Activated T-helper 2 cell treated with anti-CD3 and anti-CD28 coated beads, Interferon-gamma antibody, Interleukin-2, Interleukin-4, amounts not matched to agents 10 μg/mL and 5 μg/mL and 100 μg/mL, durations not matched to agents 14 hours and 24 hours and 36 hours (primary cell): ENCODE measurements around the gene RASA1. TPM values are rescaled to one million over a fixed set of nuclear protein-coding genes. Genes with fewer than 3 reads are reported as not detected.

Source experiments
- DNase-seq: peaks from one replicate; pipeline ENCODE4 v3.0.0; 2021; ENCODE audit warnings: low spot score
- H3K27ac Mint-ChIP-seq: one replicate; pipeline ENCODE4 v1.8.0; 2021; ENCODE audit warnings: mixed read lengths
- H3K27me3 Mint-ChIP-seq: one replicate; pipeline ENCODE4 v1.8.0; 2021; ENCODE audit warnings: low read depth, mixed read lengths
- H3K36me3 Mint-ChIP-seq: one replicate; pipeline ENCODE4 v1.8.0; 2021; ENCODE audit warnings: low read depth, mixed read lengths
- H3K4me1 Mint-ChIP-seq: one replicate; pipeline ENCODE4 v1.8.0; 2021; ENCODE audit warnings: low read depth, mixed read lengths
- H3K4me3 Mint-ChIP-seq: one replicate; pipeline ENCODE4 v1.8.0; 2021; ENCODE audit warnings: low read depth, mild to moderate bottlenecking, moderate library complexity, mixed read lengths
- H3K9me3 Mint-ChIP-seq: one replicate; pipeline ENCODE4 v1.8.0; 2021; ENCODE audit warnings: mixed read lengths
- intact Hi-C: fragments of 100-400 bp; cut with micrococcal nuclease; formaldehyde crosslinking; loops from one replicate; pipeline ENCODE4 v1.15.1; 2023
- total RNA-seq: library from RNA; stranded (reverse); gene quantifications from 2 replicates; pipeline ENCODE4 v1.2.3, GENCODE V29; 2022

The RASA1 gene
- total RNA-seq, result 21.1 and 21.9 TPM in 2 replicates

GRCh38 chr5:87267574-87268125 lies at the start of gene RASA1:
TSS of gene RASA1 (plus strand) at chr5:87267883. CDS start at chr5:87268452, 569 bp downstream.
- peaks cover 4% of the 10 kb centered on the region for H3K27me3 Mint-ChIP-seq
- peak within 1 kb of the TSS; percentile 94 for H3K4me3 Mint-ChIP-seq
- intact Hi-C loops, result loop anchor here (1.0 to 5.0 kb wide), 7 partner anchors 15 to 350 kb away; partner anchors contain the start of gene CCNH
- H3K4me1 Mint-ChIP-seq, result peaks cover 25% of the 10 kb centered on the region
- peaks cover 14% of the 10 kb centered on the region for H3K36me3 Mint-ChIP-seq
- peak within 1 kb of the TSS; percentile 90 for H3K27ac Mint-ChIP-seq
- DNase-seq, result peak; percentile 74
- no peaks in the 10 kb centered on the region for H3K9me3 Mint-ChIP-seq

DNA sequence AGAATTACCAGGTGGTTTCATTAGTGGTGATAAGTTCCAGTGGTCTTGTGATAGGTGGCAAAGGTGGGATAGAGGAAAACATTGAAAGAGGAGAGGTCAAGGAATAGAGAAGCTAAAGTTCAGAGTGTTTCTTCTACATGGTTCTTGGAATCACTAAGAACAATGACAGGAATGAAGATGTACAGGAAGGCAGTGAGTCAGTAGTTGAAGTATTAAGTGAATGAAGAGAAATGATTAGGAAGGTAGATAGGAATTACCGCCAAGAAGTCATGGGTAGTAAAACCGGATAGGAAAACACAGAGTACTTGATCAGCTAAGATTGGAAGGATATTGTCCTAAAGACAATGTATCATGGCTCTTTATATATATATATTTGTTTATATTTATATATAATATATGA lies 37.9 kb upstream of the RASA1 start:
- Mint-ChIP-seq H3K9me3 (no peaks in the 10 kb centered on the region), H3K4me1 (peaks cover 5% of the 10 kb centered on the region)
- intact Hi-C loops, result no loop called here

DNA sequence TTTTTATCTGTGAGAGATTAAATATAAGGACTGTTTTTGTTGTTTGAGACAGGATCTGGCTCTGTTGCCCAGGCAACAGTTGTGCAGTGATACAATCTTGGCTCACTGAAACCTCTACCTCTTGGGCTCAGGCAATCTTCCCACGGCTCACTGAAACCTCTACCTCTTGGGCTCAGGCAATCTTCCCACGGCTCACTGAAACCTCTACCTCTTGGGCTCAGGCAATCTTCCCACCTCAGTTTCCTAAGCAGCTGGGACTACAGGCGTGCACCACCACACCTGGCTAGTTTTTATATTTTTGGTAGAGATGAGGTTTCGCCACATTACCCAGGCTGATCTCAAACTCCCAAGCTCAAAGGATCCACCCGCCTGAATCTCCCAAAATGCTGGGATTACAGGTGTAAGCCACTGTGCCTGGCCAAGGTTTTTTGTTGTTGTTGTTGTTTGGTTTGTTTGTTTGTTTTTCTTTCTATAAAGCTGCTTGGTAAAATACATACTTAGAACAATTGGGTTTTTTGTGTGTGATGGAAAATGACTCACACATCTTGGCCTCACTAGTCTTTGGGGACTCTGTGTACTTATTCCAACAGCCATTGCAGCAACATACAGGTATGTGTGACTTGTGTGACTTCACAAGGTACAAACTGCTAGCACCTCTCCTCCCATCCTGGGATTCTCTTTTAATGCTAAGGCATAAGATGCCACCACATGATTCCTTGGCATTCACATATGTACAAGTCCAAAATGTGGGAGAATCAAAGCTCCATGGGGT lies 36.5 kb upstream of the RASA1 start:
- no peak overlapping the region for H3K27ac Mint-ChIP-seq
- DNase-seq, result no peak
- H3K36me3 Mint-ChIP-seq, result no peaks in the 10 kb centered on the region
- H3K4me3 Mint-ChIP-seq, result no peak overlapping the region
- H3K4me1 Mint-ChIP-seq, result peaks cover 5% of the 10 kb centered on the region
- peaks cover 5% of the 10 kb centered on the region for H3K27me3 Mint-ChIP-seq
- intact Hi-C loops, result no loop called here
- H3K9me3 Mint-ChIP-seq, result no peaks in the 10 kb centered on the region

More for the DNA sequence above, 37.9 kb upstream of the RASA1 start:
- H3K4me3 Mint-ChIP-seq, result no peak overlapping the region
- no peaks in the 10 kb centered on the region for H3K27me3 Mint-ChIP-seq
- H3K36me3 Mint-ChIP-seq, result no peaks in the 10 kb centered on the region
- no peak for DNase-seq
- no peak overlapping the region for H3K27ac Mint-ChIP-seq

DNA sequence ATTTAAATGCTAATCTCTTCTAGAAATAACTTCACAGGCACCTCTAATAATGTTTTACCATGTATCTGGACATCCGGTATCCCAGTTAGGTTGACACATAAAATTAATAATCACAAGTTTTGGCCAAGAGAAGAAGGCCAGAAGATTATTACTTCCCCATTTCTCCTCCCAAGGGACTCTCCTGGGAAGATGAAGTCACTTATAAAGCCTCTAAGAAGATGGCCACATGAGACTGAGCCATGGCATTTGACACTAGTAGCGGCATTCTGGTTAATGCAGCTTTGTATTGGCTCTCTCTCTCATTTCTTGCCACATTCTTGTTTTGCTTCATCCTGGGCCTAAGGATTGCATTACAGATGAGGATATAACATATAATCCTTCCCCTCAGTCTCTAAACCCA lies 34.5 kb upstream of the RASA1 start:
- Mint-ChIP-seq H3K4me1 (peaks cover 5% of the 10 kb centered on the region), H3K9me3 (no peaks in the 10 kb centered on the region), H3K27ac (no peak overlapping the region), H3K4me3 (no peak overlapping the region), H3K36me3 (no peaks in the 10 kb centered on the region), H3K27me3 (peaks cover 9% of the 10 kb centered on the region)
- DNase-seq, result no peak
- intact Hi-C loops, result no loop called here

DNA sequence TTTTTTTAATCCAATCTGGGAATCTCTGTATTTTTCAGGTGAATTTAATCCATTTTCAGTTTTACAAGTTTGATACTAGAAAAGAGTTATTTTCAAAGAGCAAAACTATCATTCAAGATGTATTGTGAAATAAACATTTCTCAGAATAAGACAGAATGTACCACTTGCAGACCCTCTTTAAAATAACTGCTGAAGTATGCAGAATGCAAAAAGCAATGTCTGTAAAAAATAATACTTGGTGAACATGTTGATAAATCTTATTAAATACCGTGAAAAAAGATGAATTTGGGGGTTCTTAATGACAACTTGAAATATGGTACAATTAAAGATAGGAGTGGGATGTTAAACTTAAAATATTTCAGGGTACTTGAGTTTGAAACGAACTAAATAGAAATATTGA lies 26.1 kb upstream of the RASA1 start:
- intact Hi-C loops, result no loop called here
- H3K9me3 Mint-ChIP-seq, result no peaks in the 10 kb centered on the region
- H3K27me3 Mint-ChIP-seq, result peaks cover 4% of the 10 kb centered on the region
- H3K4me3 Mint-ChIP-seq, result no peak overlapping the region
- no peak for DNase-seq
- H3K27ac Mint-ChIP-seq, result no peak overlapping the region
- peaks cover 2% of the 10 kb centered on the region for H3K4me1 Mint-ChIP-seq
- H3K36me3 Mint-ChIP-seq, result no peaks in the 10 kb centered on the region

DNA sequence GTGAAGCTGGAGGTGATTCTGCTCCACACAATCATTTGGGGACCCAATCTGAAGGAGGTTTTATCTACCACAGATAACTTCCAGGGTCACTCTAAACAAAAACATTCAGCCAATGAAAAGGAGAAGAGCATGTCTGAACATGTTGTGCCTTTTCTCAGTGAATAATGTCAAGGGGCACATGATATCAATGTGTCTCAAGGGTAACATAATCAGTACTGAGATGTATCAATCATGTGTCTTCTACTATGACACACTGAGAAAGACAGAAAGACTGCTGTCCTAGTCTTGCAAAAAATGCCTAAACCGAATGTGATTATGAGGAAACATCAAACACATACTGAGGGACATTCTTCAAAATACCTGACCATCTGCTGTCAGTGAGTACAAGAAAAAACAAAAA lies 25.4 kb upstream of the RASA1 start:
- Mint-ChIP-seq H3K27ac (no peak overlapping the region), H3K4me3 (no peak overlapping the region), H3K27me3 (peaks cover 1% of the 10 kb centered on the region), H3K9me3 (no peaks in the 10 kb centered on the region), H3K4me1 (peaks cover 2% of the 10 kb centered on the region), H3K36me3 (no peaks in the 10 kb centered on the region)
- intact Hi-C loops, result no loop called here
- no peak for DNase-seq

- H3K27me3 Mint-ChIP-seq, result no peaks in the 10 kb centered on the region
- no peak for DNase-seq
- H3K9me3 Mint-ChIP-seq, result no peaks in the 10 kb centered on the region
- H3K36me3 Mint-ChIP-seq, result no peaks in the 10 kb centered on the region
- intact Hi-C loops, result no loop called here
- no peak overlapping the region for H3K27ac Mint-ChIP-seq
- no peak overlapping the region for H3K4me3 Mint-ChIP-seq
- H3K4me1 Mint-ChIP-seq, result peaks cover 2% of the 10 kb centered on the region
Measured at GRCh38 chr5:87243161-87243844, 24.4 kb upstream of the RASA1 start.

DNA sequence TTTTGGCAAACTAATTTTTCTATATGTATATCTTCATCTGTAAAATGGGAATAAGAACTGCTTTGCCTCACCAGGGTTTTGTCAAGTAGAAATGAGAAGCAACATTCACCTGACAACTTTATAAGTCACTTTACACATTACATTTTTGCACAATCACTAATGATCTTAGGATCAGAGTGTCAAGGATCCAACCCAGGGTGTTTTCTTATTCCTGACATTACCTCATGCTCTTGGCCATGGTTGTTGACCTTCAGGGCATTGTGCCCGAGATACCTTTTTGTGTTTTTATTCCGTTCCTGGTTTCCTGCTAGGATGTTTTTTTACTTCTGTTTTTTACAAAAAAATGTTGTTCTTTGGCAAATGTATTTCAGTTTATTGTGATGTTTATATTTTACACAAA lies 22.2 kb upstream of the RASA1 start:
- Mint-ChIP-seq H3K9me3 (no peaks in the 10 kb centered on the region), H3K27ac (no peak overlapping the region), H3K4me1 (peaks cover 2% of the 10 kb centered on the region), H3K4me3 (no peak overlapping the region), H3K27me3 (peaks cover 5% of the 10 kb centered on the region), H3K36me3 (no peaks in the 10 kb centered on the region)
- DNase-seq, result no peak
- intact Hi-C loops, result no loop called here

DNA sequence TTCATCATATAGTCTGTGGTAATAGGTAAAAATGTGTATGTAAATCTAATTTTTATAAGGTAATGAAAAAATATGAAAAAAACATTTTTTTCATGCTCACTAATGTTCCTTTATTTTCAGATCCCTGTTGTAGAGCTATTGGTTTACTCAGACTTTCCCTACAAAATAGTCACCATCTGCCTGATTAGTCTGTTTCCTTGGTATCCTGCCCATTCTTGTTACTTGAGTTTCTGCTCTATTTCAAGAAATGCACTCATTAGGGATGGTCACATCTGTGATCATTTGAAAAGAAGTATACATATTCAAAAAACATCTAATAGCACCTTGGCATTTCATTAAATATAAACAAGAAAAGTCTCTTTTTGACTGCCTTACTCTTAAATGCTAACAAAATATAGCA lies 21.6 kb upstream of the RASA1 start:
- Mint-ChIP-seq H3K4me1 (peaks cover 2% of the 10 kb centered on the region), H3K27ac (no peak overlapping the region), H3K9me3 (no peaks in the 10 kb centered on the region), H3K36me3 (no peaks in the 10 kb centered on the region), H3K4me3 (no peak overlapping the region), H3K27me3 (peaks cover 5% of the 10 kb centered on the region)
- no peak for DNase-seq
- intact Hi-C loops, result no loop called here

DNA sequence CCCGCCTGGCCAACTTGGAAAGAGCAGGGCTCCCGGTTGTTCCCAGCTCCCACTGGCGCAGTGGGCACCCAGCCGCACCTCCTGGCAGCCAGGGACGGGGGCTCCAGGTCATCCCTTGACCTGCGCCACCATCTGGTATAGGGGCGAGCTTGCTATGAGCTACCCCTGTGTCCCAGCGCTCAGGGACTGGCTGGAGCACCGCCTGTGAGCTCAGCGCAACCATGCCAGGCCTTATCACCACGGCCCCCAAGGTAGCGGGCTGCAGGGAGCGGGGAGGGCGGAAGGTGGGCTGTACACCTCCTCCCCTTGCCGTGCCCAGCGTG lies 15.4 kb upstream of the RASA1 start:
- no peaks in the 10 kb centered on the region for H3K36me3 Mint-ChIP-seq

DNA sequence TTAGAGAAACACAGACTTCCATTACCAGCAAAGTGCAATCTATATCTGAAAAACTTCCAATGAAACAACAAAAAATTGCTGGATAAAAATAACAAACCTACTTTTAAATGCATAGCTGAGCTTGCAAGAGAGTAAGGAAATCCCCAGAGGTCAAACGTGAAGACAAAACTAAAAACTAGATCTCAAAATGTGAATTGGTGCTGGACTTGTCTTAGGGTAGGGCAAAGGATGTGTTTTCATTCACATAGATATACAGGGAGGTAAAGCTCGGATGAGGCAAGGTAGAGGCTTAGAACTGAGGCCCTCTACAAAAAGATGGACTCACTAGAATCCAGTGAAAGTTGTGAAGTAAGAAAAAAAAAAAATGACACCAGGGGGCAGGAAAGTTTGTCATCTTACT lies 13.6 kb upstream of the RASA1 start:
- H3K27ac Mint-ChIP-seq, result no peak overlapping the region

More for the DNA sequence above, 15.4 kb upstream of the RASA1 start:
- H3K4me3 Mint-ChIP-seq, result no peak overlapping the region
- intact Hi-C loops, result no loop called here
- no peaks in the 10 kb centered on the region for H3K4me1 Mint-ChIP-seq
- no peaks in the 10 kb centered on the region for H3K9me3 Mint-ChIP-seq
- peaks cover 25% of the 10 kb centered on the region for H3K27me3 Mint-ChIP-seq
- no peak overlapping the region for H3K27ac Mint-ChIP-seq
- no peak for DNase-seq

DNA sequence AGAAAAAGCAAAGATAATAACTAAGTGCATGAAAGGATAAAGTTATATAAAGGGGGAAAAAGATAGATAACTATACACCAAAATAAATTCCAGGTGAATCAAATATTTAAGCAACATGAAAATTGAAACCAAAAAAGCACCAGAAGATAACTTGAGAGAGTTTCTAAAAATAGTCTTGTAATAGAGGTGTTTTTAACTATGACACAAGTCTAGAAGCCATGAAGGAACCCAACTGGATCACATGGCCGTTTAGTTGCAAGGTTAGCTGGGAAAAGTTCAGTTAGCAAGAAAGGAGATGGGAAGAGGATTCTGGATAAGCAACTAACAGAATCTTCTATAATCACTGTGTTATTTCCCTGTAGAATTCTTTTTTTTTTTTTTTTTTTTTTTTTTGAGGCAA lies 9.2 kb upstream of the RASA1 start:
- H3K9me3 Mint-ChIP-seq, result no peaks in the 10 kb centered on the region
- H3K27ac Mint-ChIP-seq, result no peak overlapping the region
- no peak for DNase-seq
- peaks cover 23% of the 10 kb centered on the region for H3K27me3 Mint-ChIP-seq
- H3K4me1 Mint-ChIP-seq, result peaks cover 10% of the 10 kb centered on the region
- no peak overlapping the region for H3K4me3 Mint-ChIP-seq
- no peaks in the 10 kb centered on the region for H3K36me3 Mint-ChIP-seq
- intact Hi-C loops, result no loop called here

More for the DNA sequence above, 13.6 kb upstream of the RASA1 start:
- intact Hi-C loops, result no loop called here
- no peak overlapping the region for H3K4me3 Mint-ChIP-seq
- peaks cover 25% of the 10 kb centered on the region for H3K27me3 Mint-ChIP-seq
- no peaks in the 10 kb centered on the region for H3K9me3 Mint-ChIP-seq
- H3K36me3 Mint-ChIP-seq, result no peaks in the 10 kb centered on the region
- no peak for DNase-seq
- peaks cover 4% of the 10 kb centered on the region for H3K4me1 Mint-ChIP-seq

DNA sequence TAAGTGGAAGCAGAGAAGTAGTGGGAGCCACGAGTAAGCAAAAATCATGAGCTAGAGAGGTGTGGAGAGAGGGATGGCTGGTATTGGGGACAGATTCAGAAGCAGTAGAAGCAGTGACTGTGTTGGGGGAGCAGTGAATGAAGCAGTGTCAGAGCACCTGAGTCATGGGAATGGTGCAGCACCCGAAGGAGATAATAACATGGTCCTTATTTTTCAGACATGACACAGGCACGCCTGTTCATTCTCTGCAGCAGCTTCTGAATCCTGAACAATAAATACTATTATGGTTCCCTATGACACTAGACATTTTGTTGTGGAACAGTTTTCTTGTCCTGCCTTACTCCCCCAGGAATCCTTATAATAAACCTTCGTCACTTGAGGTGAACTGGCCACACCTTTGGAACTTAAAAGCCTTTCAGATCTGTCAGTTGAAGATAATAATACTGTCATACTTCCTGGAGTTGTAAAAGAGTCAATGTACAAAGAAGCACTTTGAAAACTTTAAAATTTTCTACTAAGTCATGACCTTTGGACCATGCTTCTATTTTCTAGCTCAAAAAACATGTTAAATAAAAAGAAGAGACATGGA lies 7.0 kb upstream of the RASA1 start:
- H3K27ac Mint-ChIP-seq, result no peak overlapping the region
- no peaks in the 10 kb centered on the region for H3K36me3 Mint-ChIP-seq
- intact Hi-C loops, result no loop called here
- no peak overlapping the region for H3K4me3 Mint-ChIP-seq
- H3K27me3 Mint-ChIP-seq, result peaks cover 14% of the 10 kb centered on the region
- peaks cover 10% of the 10 kb centered on the region for H3K4me1 Mint-ChIP-seq
- no peaks in the 10 kb centered on the region for H3K9me3 Mint-ChIP-seq
- DNase-seq, result no peak
